Body of pancreas (tissue), 4 donors: Measurements from ENCODE around the gene CXCR6. TPM values are rescaled to one million over a fixed set of nuclear protein-coding genes. Genes with fewer than 3 reads are reported as not detected.
A peak's percentile ranks its signal among the peaks of the same experiment; 100 is the strongest.

Experiments
- ATAC-seq: fragments of 150-250 bp; one replicate; pipeline ENCODE4 v1.9.1; 2016
- DNase-seq, 4 donors: peaks; one replicate each; pipeline ENCODE4 v3.0.0-alpha.2; 2019
- H3K27ac ChIP-seq, 4 donors: fragments of 200-600 bp; sonication (generic); 1 replicate in 3 of 4; 2 replicates in 1 of 4; pipeline versions ENCODE4 v1.5.1 to v1.6.1; 2016 to 2019; ENCODE audit warnings: mild to moderate bottlenecking in 1 of 4, mixed read lengths in 1 of 4, moderate library complexity in 1 of 4
- H3K27me3 ChIP-seq, 2 donors: fragments of 200-600 bp; sonication (generic); one replicate each; pipeline ENCODE4 v1.6.0; 2016; ENCODE audit warnings: mild to moderate bottlenecking in 1 of 2
- H3K36me3 ChIP-seq, 2 donors: fragments of 200-600 bp; sonication (generic); replicated peaks in 1 of 2; 2 replicates each; pipeline ENCODE4 v1.5.1; 2016; ENCODE audit warnings: low read depth in 2 of 2; ENCODE audit not compliant: insufficient read depth in 1 of 2
- H3K4me1 ChIP-seq: fragments of 200-600 bp; sonication (generic); one replicate; pipeline ENCODE4 v1.6.0; 2016
- H3K4me3 ChIP-seq, 2 donors: fragments of 200-600 bp; sonication (generic); 1 replicate in 1 of 2; 2 replicates in 1 of 2; pipeline ENCODE4 v1.5.1; 2016 to 2019
- H3K9me3 ChIP-seq, 3 donors: fragments of 200-600 bp; sonication (generic); 1 replicate in 2 of 3; 2 replicates in 1 of 3; pipeline ENCODE4 v1.5.1; 2016
- CTCF ChIP-seq, 7 experiments: fragments of 450-650 bp in 4 of 7; fragments of 200-600 bp in 3 of 7; sonication (generic) in 3 of 7; IDR thresholded peaks; one replicate each; pipeline ENCODE4 v1.5.1; 2016 to 2019; ENCODE audit warnings: antibody characterized with exemption in 7 of 7
- POLR2A ChIP-seq, 3 donors: fragments of 450-650 bp; IDR thresholded peaks; one replicate each; pipeline ENCODE4 v1.6.1; 2016; ENCODE audit warnings: antibody characterized with exemption in 3 of 3, mild to moderate bottlenecking in 2 of 3
- WGBS, 2 donors: methylation state at CpG; one replicate each; pipeline ENCODE4 v1.1.5; 2017; 5-methylcytosine and 5-hydroxymethylcytosine counted together
- intact Hi-C: fragments of 100-400 bp; cut with DNase I; formaldehyde crosslinking; loops from one replicate; pipeline ENCODE4 v1.15.1; 2023
- total RNA-seq, 2 donors: library from RNA; depleted of rRNA; stranded (reverse); fragments of >200 nt; gene quantifications; one replicate each; pipeline ENCODE4 v1.1.0, GENCODE V29; 2016

Gene CXCR6
- total RNA-seq, 2 donors from 2014 or later, result 2.9 TPM; not detected in 1

- no peak overlapping the region for H3K27ac ChIP-seq
- ATAC-seq (no peak), DNase-seq (peak in 1 of 4 donors; percentile 26)
- peaks cover 11 to 32% of the 10 kb centered on the region in 2 donors for H3K36me3 ChIP-seq
- WGBS, 2 donors, result 81 to 82% methylated on average over 5 to 9 of the region's 9 CpGs
- peak in 6 of 7 experiments; percentile 23 to 46 (median 32) for TF ChIP-seq CTCF (IDR thresholded peaks at IDR 0.05)
- TF ChIP-seq POLR2A (IDR thresholded peaks at IDR 0.05), result no peak
- no peaks in the 10 kb centered on the region for H3K4me1 ChIP-seq
- H3K27me3 ChIP-seq, result no peaks in the 10 kb centered on the region
- H3K4me3 ChIP-seq, result no peak overlapping the region
- intact Hi-C loops, result no loop called here
- no peaks in the 10 kb centered on the region for H3K9me3 ChIP-seq
These were observed 14.1 kb upstream of the CXCR6 start for GRCh38 chr3:45929042-45929679.

GRCh38 chr3:45931496-45931895, 11.8 kb upstream of the CXCR6 start:
- TF ChIP-seq CTCF (IDR thresholded peaks at IDR 0.05) (no peak), POLR2A (IDR thresholded peaks at IDR 0.05) (no peak)
- Histone ChIP-seq H3K27me3 (no peaks in the 10 kb centered on the region), H3K9me3 (no peaks in the 10 kb centered on the region), H3K36me3 (peaks cover 11 to 36% of the 10 kb centered on the region in 2 donors), H3K4me3 (no peak overlapping the region), H3K27ac (no peak overlapping the region), H3K4me1 (no peaks in the 10 kb centered on the region)
- ATAC-seq, result no peak
- no peak for DNase-seq
- intact Hi-C loops, result loop anchor here (10.0 kb wide), 1 partner anchor 177 kb away; no protein-coding TSS in a partner anchor
- WGBS, 2 donors, result 83 to 84% methylated on average over 6 of the region's 6 CpGs

GRCh38 chr3:45932112-45932511, 11.2 kb upstream of the CXCR6 start:
- H3K4me3 ChIP-seq, result no peak overlapping the region
- no peak overlapping the region for H3K27ac ChIP-seq
- intact Hi-C loops, result loop anchor here (10.0 kb wide), 1 partner anchor 177 kb away; no protein-coding TSS in a partner anchor
- 83 to 84% methylated on average over 3 to 4 of the region's 4 CpGs for WGBS, 2 donors
- no peaks in the 10 kb centered on the region for H3K27me3 ChIP-seq
- H3K36me3 ChIP-seq, result peaks cover 11 to 36% of the 10 kb centered on the region in 2 donors
- H3K9me3 ChIP-seq, result no peaks in the 10 kb centered on the region
- H3K4me1 ChIP-seq, result no peaks in the 10 kb centered on the region
- DNase-seq, result no peak
- ATAC-seq, result no peak
- TF ChIP-seq POLR2A (IDR thresholded peaks at IDR 0.05), result no peak
- TF ChIP-seq CTCF (IDR thresholded peaks at IDR 0.05), result no peak

GRCh38 chr3:45933591-45933990, 9.7 kb upstream of the CXCR6 start:
- ATAC-seq, result no peak
- DNase-seq, result no peak

More at GRCh38 chr3:45933591-45933990, 9.7 kb upstream of the CXCR6 start:
- Histone ChIP-seq H3K27me3 (no peaks in the 10 kb centered on the region), H3K4me3 (no peak overlapping the region), H3K4me1 (no peaks in the 10 kb centered on the region), H3K27ac (no peak overlapping the region), H3K36me3 (peaks cover 6 to 28% of the 10 kb centered on the region in 2 donors), H3K9me3 (no peaks in the 10 kb centered on the region)
- TF ChIP-seq CTCF (IDR thresholded peaks at IDR 0.05) (no peak), POLR2A (IDR thresholded peaks at IDR 0.05) (no peak)
- WGBS, 2 donors, result 88 to 93% methylated on average over 4 of the region's 4 CpGs
- intact Hi-C loops, result loop anchor here (10.0 kb wide), 1 partner anchor 179 kb away; no protein-coding TSS in a partner anchor
